Measurements from ENCODE around the gene CADPS.

The CADPS gene

GRCh38 chr3:62874711-62875557 lies at the start of gene CADPS:
TSS of gene CADPS (minus strand) at chr3:62875416. CDS start at chr3:62875029, 387 bp downstream.
- DNase-seq (ENCODE audit: low read depth in 2 of 2), result no peak

GRCh38 chr3:62923066-62923465 lies 47.9 kb upstream of the CADPS start:
- no peak for DNase-seq (ENCODE audit: low read depth in 2 of 2)

- no peak for DNase-seq (ENCODE audit: low read depth in 2 of 2)
These were observed 47.1 kb upstream of the CADPS start for GRCh38 chr3:62922326-62922725.

GRCh38 chr3:62920466-62920784 lies 45.2 kb upstream of the CADPS start:
- no peak for DNase-seq (ENCODE audit: low read depth in 2 of 2)

GRCh38 chr3:62919784-62920465 lies 44.7 kb upstream of the CADPS start:
- no peak for DNase-seq (ENCODE audit: low read depth in 2 of 2)

GRCh38 chr3:62918777-62919176 lies 43.6 kb upstream of the CADPS start:
- no peak for DNase-seq (ENCODE audit: low read depth in 2 of 2)

GRCh38 chr3:62918131-62918530 lies 42.9 kb upstream of the CADPS start:
- no peak for DNase-seq (ENCODE audit: low read depth in 2 of 2)

- DNase-seq (ENCODE audit: low read depth in 2 of 2), result no peak
These were observed 36.3 kb upstream of the CADPS start for GRCh38 chr3:62911526-62911925.

GRCh38 chr3:62905331-62905730 lies 30.1 kb upstream of the CADPS start:
- no peak for DNase-seq (ENCODE audit: low read depth in 2 of 2)

GRCh38 chr3:62898530-62899496 lies 23.6 kb upstream of the CADPS start:
- no peak for DNase-seq (ENCODE audit: low read depth in 2 of 2)

- DNase-seq (ENCODE audit: low read depth in 2 of 2), result no peak
These were observed 20.7 kb upstream of the CADPS start for GRCh38 chr3:62895901-62896300.

GRCh38 chr3:62892951-62893350 lies 17.7 kb upstream of the CADPS start:
- no peak for DNase-seq (ENCODE audit: low read depth in 2 of 2)

- no peak for DNase-seq (ENCODE audit: low read depth in 2 of 2)
These were observed 16.8 kb upstream of the CADPS start for GRCh38 chr3:62892045-62892444.

- no peak for DNase-seq (ENCODE audit: low read depth in 2 of 2)
These were observed 13.6 kb upstream of the CADPS start for GRCh38 chr3:62888778-62889177.

GRCh38 chr3:62888180-62888579 lies 13.0 kb upstream of the CADPS start:
- no peak for DNase-seq (ENCODE audit: low read depth in 2 of 2)

- no peak for DNase-seq (ENCODE audit: low read depth in 2 of 2)
These were observed 9.9 kb upstream of the CADPS start for GRCh38 chr3:62885136-62885535.

- DNase-seq (ENCODE audit: low read depth in 2 of 2), result no peak
These were observed 9.1 kb upstream of the CADPS start for GRCh38 chr3:62884096-62884870.

- no peak for DNase-seq (ENCODE audit: low read depth in 2 of 2)
These were observed 7.5 kb upstream of the CADPS start for GRCh38 chr3:62882676-62883200.

GRCh38 chr3:62876064-62876463 lies 848 bp upstream of the CADPS start:
- DNase-seq (ENCODE audit: low read depth in 2 of 2), result no peak

GRCh38 chr3:62875558-62876002 lies 364 bp upstream of the CADPS start:
- DNase-seq (ENCODE audit: low read depth in 2 of 2), result no peak

All from stimulated activated CD4-positive, alpha-beta T cell treated with anti-CD3 and anti-CD28 coated beads, Interleukin-1b, Interleukin-23, amount 100 ng/mL, for 1 hour (primary cell).